GM18519 (cell line): ENCODE data around the gene LRRC4C.
"Not testable (repeated sequence)": the region's sequence is repeated elsewhere in the genome, so short reads cannot be mapped to it uniquely, and the experiment has no call there.

Experiments
- ATAC-seq: cut with Tn5 transposase; IDR thresholded peaks from one replicate; pipeline ENCODE4 v1.9.1; 2021; ENCODE audit warnings: mild to moderate bottlenecking, moderate library complexity; ENCODE audit not compliant: unreplicated experiment, low FRiP score

The LRRC4C gene

GRCh38 chr11:40597546-40598113, 861.8 kb downstream of the LRRC4C start:
- no peak for ATAC-seq

- no peak for ATAC-seq
These were observed 886.1 kb downstream of the LRRC4C start for GRCh38 chr11:40573254-40573891.

DNA sequence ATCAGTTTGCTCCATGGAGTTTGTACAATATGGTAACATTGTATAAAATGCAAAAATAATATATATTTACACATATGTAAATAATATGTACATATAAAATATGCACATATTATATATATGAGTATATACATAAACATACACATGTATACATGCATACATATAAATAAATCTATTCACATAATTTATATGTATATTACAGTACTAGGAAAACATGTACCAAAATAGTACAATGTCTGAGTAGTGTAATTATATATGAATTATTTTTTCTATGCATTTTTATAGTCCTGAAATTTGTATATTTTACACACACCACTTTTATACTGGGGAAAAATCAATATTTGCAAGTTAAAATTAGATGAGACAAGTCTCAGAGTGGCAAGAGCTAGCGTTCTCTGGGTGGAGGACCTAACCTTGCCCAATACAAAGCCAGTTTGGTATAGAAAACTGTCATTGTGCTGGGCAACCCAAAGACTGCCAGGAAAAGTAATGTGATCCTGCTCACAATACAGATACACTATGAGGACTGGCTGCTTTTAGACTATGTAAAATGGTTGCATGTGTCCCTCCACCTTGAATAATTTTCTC, 889.4 kb downstream of the LRRC4C start:
- ATAC-seq = no peak

- ATAC-seq = no peak
These were observed 892.1 kb downstream of the LRRC4C start for GRCh38 chr11:40567392-40567791.

- no peak for ATAC-seq
These were observed 915.3 kb downstream of the LRRC4C start for GRCh38 chr11:40544162-40544561.

GRCh38 chr11:40542821-40543220, 916.6 kb downstream of the LRRC4C start:
- ATAC-seq = no peak

- ATAC-seq = no peak
These were observed 921.7 kb downstream of the LRRC4C start for GRCh38 chr11:40537734-40538133.

GRCh38 chr11:40522080-40522479, 937.4 kb downstream of the LRRC4C start:
- not testable (repeated sequence) for ATAC-seq

DNA sequence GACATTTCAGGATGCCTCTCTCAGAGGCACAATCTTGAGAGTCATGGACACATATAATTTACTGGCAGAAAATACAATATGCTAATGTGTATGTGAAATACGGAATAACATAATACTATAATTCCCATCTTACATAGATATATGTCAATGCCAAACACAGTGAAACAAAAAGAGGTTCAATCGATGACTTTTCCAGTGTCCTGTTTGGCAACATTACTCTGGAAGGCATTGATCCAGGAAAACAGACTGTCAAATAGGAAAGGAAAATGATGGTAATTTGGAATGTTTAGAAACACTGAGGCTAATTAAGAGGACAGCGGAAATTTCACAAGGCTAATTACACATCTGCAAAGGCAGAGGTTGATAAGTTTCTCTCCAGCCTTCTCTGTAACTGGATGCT, 942.3 kb downstream of the LRRC4C start:
- no peak for ATAC-seq

- no peak for ATAC-seq
These were observed 945.3 kb downstream of the LRRC4C start for GRCh38 chr11:40514124-40514523.

- ATAC-seq = no peak
These were observed 946.2 kb downstream of the LRRC4C start for GRCh38 chr11:40513281-40513680.

- no peak for ATAC-seq
These were observed 951.1 kb downstream of the LRRC4C start for GRCh38 chr11:40508303-40508702.

GRCh38 chr11:40506226-40506625, 953.2 kb downstream of the LRRC4C start:
- ATAC-seq = no peak

DNA sequence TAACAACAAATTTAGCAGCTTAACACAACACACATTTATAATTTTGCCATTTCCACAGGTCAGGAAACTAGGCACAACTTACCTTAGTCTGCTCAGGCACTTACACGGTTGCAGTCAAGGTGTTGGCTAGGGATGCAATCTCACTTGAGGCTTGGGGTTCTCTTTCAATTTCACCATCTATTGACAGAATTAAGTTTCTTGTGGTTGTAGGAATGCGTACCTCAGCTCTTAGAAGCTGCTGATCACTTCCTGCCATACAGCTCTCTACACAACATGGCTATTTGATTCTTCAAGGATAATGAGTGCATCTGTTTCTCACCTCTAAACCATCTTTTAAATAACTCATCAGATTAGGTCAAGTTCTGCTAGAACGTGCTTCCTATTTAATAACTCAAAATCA, 968.1 kb downstream of the LRRC4C start:
- ATAC-seq = no peak

GRCh38 chr11:40467771-40468170, 991.7 kb downstream of the LRRC4C start:
- no peak for ATAC-seq

- ATAC-seq = no peak
These were observed 1014.1 kb downstream of the LRRC4C start for GRCh38 chr11:40445391-40445790.

DNA sequence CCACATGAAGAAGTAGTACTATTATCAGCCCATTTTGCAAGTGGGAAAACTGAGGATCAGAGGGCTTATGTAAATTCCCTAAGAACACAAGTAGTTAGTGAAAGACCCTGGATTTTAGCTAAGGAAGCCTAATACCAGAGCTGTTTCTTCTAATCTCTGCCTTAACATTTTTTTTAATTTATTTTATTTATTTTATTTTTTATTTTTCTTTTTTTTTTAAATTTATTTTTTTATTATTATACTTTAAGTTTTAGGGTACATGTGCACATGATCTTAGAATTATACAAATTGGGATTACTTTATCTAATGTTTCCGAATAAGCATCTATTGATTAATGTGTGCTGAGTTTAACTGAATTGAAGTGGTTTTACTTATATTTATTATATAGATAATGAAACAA, 1015.3 kb downstream of the LRRC4C start:
- no peak for ATAC-seq

- ATAC-seq = no peak
These were observed 1024.1 kb downstream of the LRRC4C start for GRCh38 chr11:40435344-40435743.

GRCh38 chr11:40434926-40435325, 1024.5 kb downstream of the LRRC4C start:
- no peak for ATAC-seq

DNA sequence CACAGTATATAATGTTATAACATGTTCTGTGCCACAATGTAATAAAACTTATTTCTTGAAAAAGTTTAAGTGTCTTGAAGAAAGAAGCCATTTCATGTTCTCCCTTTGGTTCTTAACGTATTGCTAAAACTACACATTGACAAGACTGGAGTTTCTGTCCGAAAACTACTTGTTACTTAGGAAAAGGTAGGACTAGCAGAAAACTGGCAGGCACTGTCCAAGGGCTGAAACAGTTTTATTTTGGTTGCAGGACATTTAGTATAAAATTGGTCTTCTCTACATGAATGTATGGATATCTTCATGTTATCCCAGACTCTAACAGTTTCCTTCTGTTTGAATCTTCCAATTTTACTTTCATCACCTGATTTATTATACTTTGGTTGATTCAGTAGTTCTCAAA, 1027.1 kb downstream of the LRRC4C start:
- ATAC-seq = no peak

- ATAC-seq = no peak
These were observed 1034.3 kb downstream of the LRRC4C start for GRCh38 chr11:40425168-40425567.
